HepG2 (cell line): ENCODE data around the gene GLTPD2. TPM values are rescaled to one million over a fixed set of nuclear protein-coding genes. Genes with fewer than 3 reads are reported as not detected.

ENCODE experiments used
- AKAP8 ChIP-seq: sonication (generic); formaldehyde crosslinking; IDR thresholded peaks from 2 replicates; pipeline ENCODE4 v1.5.1; 2020; ENCODE audit warnings: mild to moderate bottlenecking, missing genetic modification reagents
- CC2D1A ChIP-seq: sonication (generic); formaldehyde crosslinking; IDR thresholded peaks from 2 replicates; pipeline ENCODE4 v1.8.1; 2023; ENCODE audit warnings: mild to moderate bottlenecking, missing genetic modification reagents
- EED ChIP-seq: sonication (generic); formaldehyde crosslinking; IDR thresholded peaks from 2 replicates; pipeline ENCODE4 v1.5.0; 2020; ENCODE audit warnings: mild to moderate bottlenecking, missing genetic modification reagents
- EHMT2 ChIP-seq: fragments of 200-600 bp; sonication (generic); IDR thresholded peaks from 2 replicates; pipeline ENCODE4 v1.7.0; 2017; ENCODE audit warnings: antibody characterized with exemption, low read depth, low read length, borderline replicate concordance
- FLYWCH1 ChIP-seq: sonication (generic); formaldehyde crosslinking; IDR thresholded peaks from 2 replicates; pipeline ENCODE4 v1.8.1; 2023; ENCODE audit warnings: mild to moderate bottlenecking, missing genetic modification reagents
- GLI4 ChIP-seq: sonication (generic); formaldehyde crosslinking; IDR thresholded peaks from 2 replicates; pipeline ENCODE4 v1.5.1; 2020; ENCODE audit warnings: missing genetic modification reagents, mild to moderate bottlenecking, moderate library complexity, borderline replicate concordance
- HNF4A ChIP-seq: sonication (generic); formaldehyde crosslinking; IDR thresholded peaks from 2 replicates; pipeline ENCODE4 v1.4.0; 2020; ENCODE audit warnings: missing genetic modification reagents
- HNRNPUL1 ChIP-seq: fragments of 200-400 bp; formaldehyde crosslinking; IDR thresholded peaks from 2 replicates; pipeline ENCODE4 v1.6.1; 2017; ENCODE audit warnings: low read depth, mild to moderate bottlenecking, low read length, moderate library complexity
- IKZF1 ChIP-seq: fragments of 450-650 bp; IDR thresholded peaks from 2 replicates; pipeline ENCODE4 v1.7.1; 2016
- ISX ChIP-seq: sonication (generic); formaldehyde crosslinking; conservative IDR thresholded peaks from 2 replicates; pipeline ENCODE4 v1.5.0; 2020; ENCODE audit warnings: missing genetic modification reagents
- MYPOP ChIP-seq: sonication (generic); formaldehyde crosslinking; IDR thresholded peaks from 2 replicates; pipeline ENCODE4 v1.8.1; 2023; ENCODE audit warnings: mild to moderate bottlenecking, moderate library complexity, missing genetic modification reagents
- NFKB2 ChIP-seq: sonication (generic); formaldehyde crosslinking; IDR thresholded peaks from 2 replicates; pipeline ENCODE4 v1.4.0; 2020; ENCODE audit warnings: missing genetic modification reagents, borderline replicate concordance
- NFRKB ChIP-seq: fragments of 450-650 bp; IDR thresholded peaks from 2 replicates; pipeline ENCODE4 v1.6.1; 2017
- NR0B2 ChIP-seq: sonication (generic); formaldehyde crosslinking; IDR thresholded peaks from 2 replicates; pipeline ENCODE4 v1.4.0; 2020; ENCODE audit warnings: mild to moderate bottlenecking, missing genetic modification reagents
- PPARG ChIP-seq: conservative IDR thresholded peaks from 2 replicates; pipeline ENCODE4 v1.6.1; 2016; ENCODE audit warnings: missing biosample characterization, missing genetic modification reagents
- REXO4 ChIP-seq: sonication (generic); formaldehyde crosslinking; IDR thresholded peaks from 2 replicates; pipeline ENCODE4 v1.8.0; 2022; ENCODE audit warnings: missing genetic modification reagents, mild to moderate bottlenecking, borderline replicate concordance
- ZFP90 ChIP-seq: sonication (generic); formaldehyde crosslinking; IDR thresholded peaks from 2 replicates; pipeline ENCODE4 v1.8.0; 2022; ENCODE audit warnings: missing genetic modification reagents, mild to moderate bottlenecking, inconsistent platforms, borderline replicate concordance
- ZNF335 ChIP-seq: sonication (generic); formaldehyde crosslinking; IDR thresholded peaks from 2 replicates; pipeline ENCODE4 v1.4.0; 2020; ENCODE audit warnings: missing genetic modification reagents
- ZNF451 ChIP-seq: sonication (generic); formaldehyde crosslinking; IDR thresholded peaks from 2 replicates; pipeline ENCODE4 v1.5.0; 2020; ENCODE audit warnings: mild to moderate bottlenecking, missing genetic modification reagents
- ZNF547 ChIP-seq: sonication (generic); formaldehyde crosslinking; IDR thresholded peaks from 2 replicates; pipeline ENCODE4 v1.5.1; 2020; ENCODE audit warnings: mild to moderate bottlenecking, missing genetic modification reagents
- ZNF609 ChIP-seq: sonication (generic); formaldehyde crosslinking; IDR thresholded peaks from 2 replicates; pipeline ENCODE4 v1.4.0; 2020; ENCODE audit warnings: mild to moderate bottlenecking, missing genetic modification reagents, borderline replicate concordance
- ZNF616 ChIP-seq: sonication (generic); formaldehyde crosslinking; IDR thresholded peaks from 2 replicates; pipeline ENCODE4 v1.5.0; 2020; ENCODE audit warnings: low read depth, mild to moderate bottlenecking, missing genetic modification reagents
- ZNF747 ChIP-seq: sonication (generic); formaldehyde crosslinking; IDR thresholded peaks from 2 replicates; pipeline ENCODE4 v1.8.1; 2023; ENCODE audit warnings: missing genetic modification reagents, mild to moderate bottlenecking, borderline replicate concordance
- ZNF790 ChIP-seq: sonication (generic); formaldehyde crosslinking; IDR thresholded peaks from 2 replicates; pipeline ENCODE4 v1.8.0; 2022; ENCODE audit warnings: missing genetic modification reagents, mild to moderate bottlenecking, borderline replicate concordance
- ZNF792 ChIP-seq: IDR thresholded peaks from 2 replicates; pipeline ENCODE4 v1.6.1; 2016
- ZNF879 ChIP-seq: sonication (generic); formaldehyde crosslinking; IDR thresholded peaks from 2 replicates; pipeline ENCODE4 v1.8.1; 2023; ENCODE audit warnings: missing genetic modification reagents
- polyA plus RNA-seq, 8 experiments: library from polyadenylated mRNA; depleted of rRNA in 3 of 8; stranded (reverse) in 7 of 8; unstranded in 1 of 8; fragments of >200 nt; fragmentation: Illumina TruSeq in 4 of 8; extraction: Trizol in 4 of 8; gene quantifications; 2 replicates each; pipeline versions ENCODE4 v1.2.1 to v1.2.3, GENCODE V29; 2011 to 2016; ENCODE audit warnings: low read depth in 4 of 8, missing spikeins in 1 of 8, mixed read lengths in 1 of 8; ENCODE audit not compliant: insufficient read depth in 1 of 8
- total RNA-seq, 5 experiments: library from RNA; depleted of rRNA; stranded (reverse); fragments of >200 nt; fragmentation: Illumina TruSeq; extraction: Trizol; gene quantifications; 2 replicates each; pipeline ENCODE4 v1.2.3, GENCODE V29; 2016; ENCODE audit warnings: low read depth in 1 of 5

GLTPD2 gene
- total and polyA plus RNA-seq, 2 of the 13 experiments (the other 11 are each of a cell fraction or from before 2014, with no cell fraction given), result 7.5 to 12.9 TPM

GRCh38 chr17:4789951-4790704 is 1.4 kb downstream of the GLTPD2 start (continued):
- TF ChIP-seq ZNF616 (CRISPR knock-in tag) (no peak; the same call in 1 of the 2 replicates), ZFP90 (peak; percentile 24; the same call in 1 of the 2 replicates), EED (CRISPR knock-in tag) (no peak), NFRKB (no peak), ZNF792 (no peak), EHMT2 (no peak), HNF4A (peak; percentile 27; the same call in 1 of the 2 replicates), NFKB2 (CRISPR knock-in tag) (no peak), ZNF609 (0 out of 2 replicates have a peak, but pooled peaks have one; percentile 20), GLI4 (CRISPR knock-in tag) (no peak), ZNF790 (CRISPR knock-in tag) (0 out of 2 replicates have a peak, but pooled peaks have one; percentile 15), ISX (no peak; the same call in 1 of the 2 replicates), FLYWCH1 (CRISPR knock-in tag) (no peak), NR0B2 (CRISPR knock-in tag) (peak; percentile 38), IKZF1 (no peak), REXO4 (CRISPR knock-in tag) (no peak), HNRNPUL1 (peak; percentile 22; the same call in 1 of the 2 replicates), ZNF451 (CRISPR knock-in tag) (peak; percentile 57; the same call in 1 of the 2 replicates), PPARG (CRISPR knock-in tag) (peak; percentile 30; the same call in 1 of the 2 replicates), ZNF879 (CRISPR knock-in tag) (0 out of 2 replicates have a peak, but pooled peaks have one; percentile 62), CC2D1A (CRISPR knock-in tag) (no peak), ZNF547 (peak; percentile 19; the same call in 1 of the 2 replicates), AKAP8 (CRISPR knock-in tag) (no peak), MYPOP (peak; percentile 83), ZNF747 (CRISPR knock-in tag) (no peak), ZNF335 (CRISPR knock-in tag) (no peak)
